Esophagus muscularis mucosa (tissue), 4 donors: ENCODE data around the gene HS3ST3A1. TPM values are rescaled to one million over a fixed set of nuclear protein-coding genes. Genes with fewer than 3 reads are reported as not detected.

Source experiments
- DNase-seq: peaks from one replicate; pipeline ENCODE4 v3.0.0-alpha.2; 2017; ENCODE audit errors: extremely low spot score
- H3K27ac ChIP-seq, 4 donors: fragments of 200-600 bp; sonication (generic); replicated peaks in 1 of 4; 1 replicate in 3 of 4; 2 replicates in 1 of 4; pipeline ENCODE4 v1.5.1; 2016 to 2019; ENCODE audit warnings: mild to moderate bottlenecking in 1 of 4
- H3K27me3 ChIP-seq, 4 donors: fragments of 200-600 bp; sonication (generic); one replicate each; pipeline versions ENCODE4 v1.5.1 to v1.6.0; 2016 to 2019
- H3K36me3 ChIP-seq, 4 donors: fragments of 200-600 bp; sonication (generic); one replicate each; pipeline ENCODE4 v1.5.1; 2016 to 2019
- H3K4me1 ChIP-seq, 4 donors: fragments of 200-600 bp; sonication (generic); one replicate each; pipeline ENCODE4 v1.5.1; 2016 to 2019
- H3K4me3 ChIP-seq, 4 donors: fragments of 200-600 bp; sonication (generic); 1 replicate in 2 of 4; 2 replicates in 2 of 4; pipeline ENCODE4 v1.5.1; 2016 to 2019; ENCODE audit warnings: mild to moderate bottlenecking in 4 of 4, moderate library complexity in 1 of 4
- H3K9me3 ChIP-seq, 4 donors: fragments of 200-600 bp; sonication (generic); 1 replicate in 3 of 4; 2 replicates in 1 of 4; pipeline ENCODE4 v1.5.1; 2016 to 2019
- CTCF ChIP-seq, 3 experiments: fragments of 200-600 bp in 2 of 3; fragments of 450-650 bp in 1 of 3; sonication (generic) in 2 of 3; IDR thresholded peaks; one replicate each; pipeline ENCODE4 v1.5.1; 2017 to 2019; ENCODE audit warnings: antibody characterized with exemption in 3 of 3, mild to moderate bottlenecking in 2 of 3, moderate library complexity in 1 of 3
- EP300 ChIP-seq: sonication (generic); formaldehyde crosslinking; IDR thresholded peaks from one replicate; pipeline ENCODE4 v1.6.1; 2017; ENCODE audit warnings: antibody characterized with exemption
- POLR2A ChIP-seq: fragments of 450-650 bp; IDR thresholded peaks from one replicate; pipeline ENCODE4 v1.6.1; 2017; ENCODE audit warnings: antibody characterized with exemption, moderate library complexity, mild to moderate bottlenecking, low read depth
- POLR2AphosphoS5 ChIP-seq, 2 donors: sonication (generic); formaldehyde crosslinking; IDR thresholded peaks; one replicate each; pipeline ENCODE4 v1.6.1; 2017; ENCODE audit warnings: antibody characterized with exemption in 2 of 2
- whole genome bisulfite sequencing: methylation state at CpG from one replicate; pipeline ENCODE4 v1.1.5; 2018; 5-methylcytosine and 5-hydroxymethylcytosine counted together
- intact Hi-C: fragments of 100-400 bp; cut with DNase I; formaldehyde crosslinking; loops from one replicate; pipeline ENCODE4 v1.15.1; 2023
- total RNA-seq, 4 donors: library from RNA; depleted of rRNA; stranded (reverse); fragments of >200 nt; gene quantifications; one replicate each; pipeline versions ENCODE4 v1.1.0 to v1.2.1, GENCODE V29; 2016

The HS3ST3A1 gene
- total RNA-seq, 4 donors from 2014 or later: 5.7 to 10.4 (median 7.7) TPM

DNA sequence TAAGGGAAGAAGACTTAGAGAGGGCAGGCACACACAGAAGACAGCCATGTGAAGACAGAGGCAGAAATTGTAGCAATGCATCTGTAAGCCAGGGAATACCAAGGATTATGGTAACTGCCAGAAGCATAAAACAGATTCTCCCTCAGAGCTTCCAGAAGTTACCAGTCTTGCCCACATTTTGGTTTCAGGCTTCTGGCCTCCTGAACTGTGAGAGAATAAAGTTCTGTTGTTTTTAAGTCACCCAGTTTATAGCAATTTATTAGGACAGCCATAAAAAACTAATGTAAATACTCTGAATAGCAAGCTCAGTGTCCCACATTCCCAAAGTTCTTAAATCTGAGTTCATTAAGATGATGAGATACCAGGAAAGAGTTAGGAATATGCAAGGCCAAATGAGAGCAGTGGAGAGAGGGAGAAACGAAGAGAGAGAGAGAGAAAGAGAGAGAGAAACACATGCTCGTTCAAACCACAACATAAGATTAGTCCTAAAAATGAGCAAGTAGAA lies 123.4 kb downstream of the HS3ST3A1 start:
- 69% methylated on average over 2 of the region's 2 CpGs for WGBS

GRCh38 chr17:13477180-13477611 lies 124.5 kb downstream of the HS3ST3A1 start:
- DNase-seq: peak; percentile 77
- intact Hi-C loops: no loop called here
- Histone ChIP-seq H3K27me3 (no peaks in the 10 kb centered on the region), H3K36me3 (no peaks in the 10 kb centered on the region), H3K9me3 (peaks cover 0 to 19% (median 16%) of the 10 kb centered on the region in 4 donors), H3K4me3 (no peak overlapping the region), H3K4me1 (no peaks in the 10 kb centered on the region), H3K27ac (no peak overlapping the region)
- TF ChIP-seq POLR2A (no peak), EP300 (no peak), CTCF (IDR thresholded peaks at IDR 0.05) (no peak), POLR2AphosphoS5 (IDR thresholded peaks at IDR 0.05) (no peak)

More for the DNA sequence above, 123.4 kb downstream of the HS3ST3A1 start:
- no peaks in the 10 kb centered on the region for H3K36me3 ChIP-seq
- no peaks in the 10 kb centered on the region for H3K4me1 ChIP-seq
- H3K4me3 ChIP-seq: no peak overlapping the region
- peaks cover 0 to 19% (median 16%) of the 10 kb centered on the region in 4 donors for H3K9me3 ChIP-seq
- DNase-seq: peak; percentile 47
- no peak overlapping the region for H3K27ac ChIP-seq
- no peaks in the 10 kb centered on the region for H3K27me3 ChIP-seq
- intact Hi-C loops: no loop called here
- TF ChIP-seq POLR2A: no peak
- no peak for TF ChIP-seq CTCF (IDR thresholded peaks at IDR 0.05)
- TF ChIP-seq POLR2AphosphoS5 (IDR thresholded peaks at IDR 0.05): no peak
- no peak for TF ChIP-seq EP300

- Histone ChIP-seq H3K27ac (no peak overlapping the region), H3K9me3 (peaks cover 0 to 19% (median 16%) of the 10 kb centered on the region in 4 donors), H3K36me3 (no peaks in the 10 kb centered on the region), H3K27me3 (no peaks in the 10 kb centered on the region), H3K4me1 (no peaks in the 10 kb centered on the region), H3K4me3 (no peak overlapping the region)
- intact Hi-C loops: no loop called here
- WGBS: 88% methylated on average over 1 of the region's 1 CpG
- DNase-seq: no peak
- TF ChIP-seq POLR2AphosphoS5 (IDR thresholded peaks at IDR 0.05) (no peak), EP300 (no peak), CTCF (IDR thresholded peaks at IDR 0.05) (no peak), POLR2A (no peak)
Measured at GRCh38 chr17:13476720-13477119, 125.0 kb downstream of the HS3ST3A1 start.

- peak; percentile 37 for DNase-seq
- 89% methylated on average over 2 of the region's 2 CpGs for WGBS
- TF ChIP-seq POLR2AphosphoS5 (IDR thresholded peaks at IDR 0.05) (no peak), CTCF (IDR thresholded peaks at IDR 0.05) (no peak), EP300 (no peak), POLR2A (no peak)
- no peaks in the 10 kb centered on the region for H3K4me1 ChIP-seq
- no peaks in the 10 kb centered on the region for H3K27me3 ChIP-seq
- H3K9me3 ChIP-seq: peaks cover 0 to 10% (median 8%) of the 10 kb centered on the region in 4 donors
- H3K27ac ChIP-seq: no peak overlapping the region
- H3K36me3 ChIP-seq: no peaks in the 10 kb centered on the region
- H3K4me3 ChIP-seq: no peak overlapping the region
- intact Hi-C loops: no loop called here
Measured at GRCh38 chr17:13475574-13476223, 126.0 kb downstream of the HS3ST3A1 start.
